ENCODE results near the gene ADCY5. TPM values are rescaled to one million over a fixed set of nuclear protein-coding genes. Genes with fewer than 3 reads are reported as not detected.
A peak's percentile ranks its signal among the peaks of the same experiment; 100 is the strongest.

ADCY5 gene
- total RNA-seq, 1 donor from 2014 or later: 32.2 TPM

- H3K36me3 ChIP-seq: no peaks in the 10 kb centered on the region
- no peak overlapping the region for H3K27ac ChIP-seq
- no peaks in the 10 kb centered on the region for H3K4me1 ChIP-seq
- no peaks in the 10 kb centered on the region for H3K9me3 ChIP-seq
- no peak for DNase-seq (ENCODE audit: low spot score in 2 of 2)
- intact Hi-C loops (cut with DNase I): no loop called here
- TF ChIP-seq CTCF (IDR thresholded peaks at IDR 0.05): no peak
- no peak overlapping the region for H3K4me3 ChIP-seq
- H3K27me3 ChIP-seq: no peaks in the 10 kb centered on the region
Observed at GRCh38 chr3:123471106-123471505, 22.2 kb upstream of the ADCY5 start.

GRCh38 chr3:123469323-123469995 is 20.6 kb upstream of the ADCY5 start:
- TF ChIP-seq CTCF (IDR thresholded peaks at IDR 0.05): peak in 1 of 3 experiments; percentile 8
- Histone ChIP-seq H3K27me3 (no peaks in the 10 kb centered on the region), H3K9me3 (no peaks in the 10 kb centered on the region), H3K27ac (no peak overlapping the region), H3K36me3 (no peaks in the 10 kb centered on the region), H3K4me1 (no peaks in the 10 kb centered on the region), H3K4me3 (no peak overlapping the region)
- intact Hi-C loops (cut with DNase I): no loop called here
- no peak for DNase-seq (ENCODE audit: low spot score in 2 of 2)

GRCh38 chr3:123467046-123467445 is 18.2 kb upstream of the ADCY5 start:
- intact Hi-C loops (cut with DNase I): no loop called here
- Histone ChIP-seq H3K4me3 (no peak overlapping the region), H3K27ac (no peak overlapping the region), H3K36me3 (no peaks in the 10 kb centered on the region), H3K4me1 (no peaks in the 10 kb centered on the region), H3K9me3 (no peaks in the 10 kb centered on the region), H3K27me3 (no peaks in the 10 kb centered on the region)
- DNase-seq (ENCODE audit: low spot score in 2 of 2): no peak
- TF ChIP-seq CTCF (IDR thresholded peaks at IDR 0.05): no peak

- intact Hi-C loops (cut with DNase I): no loop called here
- H3K4me3 ChIP-seq: no peak overlapping the region
- no peaks in the 10 kb centered on the region for H3K36me3 ChIP-seq
- no peaks in the 10 kb centered on the region for H3K4me1 ChIP-seq
- H3K9me3 ChIP-seq: no peaks in the 10 kb centered on the region
- DNase-seq (ENCODE audit: low spot score in 2 of 2): no peak
- TF ChIP-seq CTCF (IDR thresholded peaks at IDR 0.05): no peak
- no peak overlapping the region for H3K27ac ChIP-seq
- no peaks in the 10 kb centered on the region for H3K27me3 ChIP-seq
Observed at GRCh38 chr3:123464211-123464610, 15.3 kb upstream of the ADCY5 start.

GRCh38 chr3:123459862-123460261 is 11.0 kb upstream of the ADCY5 start:
- no peaks in the 10 kb centered on the region for H3K36me3 ChIP-seq
- H3K4me1 ChIP-seq: no peaks in the 10 kb centered on the region
- DNase-seq (ENCODE audit: low spot score in 2 of 2): no peak
- no peaks in the 10 kb centered on the region for H3K27me3 ChIP-seq
- intact Hi-C loops (cut with DNase I): no loop called here
- no peak for TF ChIP-seq CTCF (IDR thresholded peaks at IDR 0.05)
- no peaks in the 10 kb centered on the region for H3K9me3 ChIP-seq
- no peak overlapping the region for H3K27ac ChIP-seq
- H3K4me3 ChIP-seq: no peak overlapping the region

- Histone ChIP-seq H3K27me3 (no peaks in the 10 kb centered on the region), H3K27ac (no peak overlapping the region), H3K36me3 (no peaks in the 10 kb centered on the region), H3K9me3 (no peaks in the 10 kb centered on the region), H3K4me1 (no peaks in the 10 kb centered on the region), H3K4me3 (no peak overlapping the region)
- intact Hi-C loops (cut with DNase I): no loop called here
- no peak for TF ChIP-seq CTCF (IDR thresholded peaks at IDR 0.05)
- DNase-seq (ENCODE audit: low spot score in 2 of 2): no peak
Observed at GRCh38 chr3:123458255-123458654, 9.4 kb upstream of the ADCY5 start.
